Measurements from ENCODE around the gene ABCG2.

DNA sequence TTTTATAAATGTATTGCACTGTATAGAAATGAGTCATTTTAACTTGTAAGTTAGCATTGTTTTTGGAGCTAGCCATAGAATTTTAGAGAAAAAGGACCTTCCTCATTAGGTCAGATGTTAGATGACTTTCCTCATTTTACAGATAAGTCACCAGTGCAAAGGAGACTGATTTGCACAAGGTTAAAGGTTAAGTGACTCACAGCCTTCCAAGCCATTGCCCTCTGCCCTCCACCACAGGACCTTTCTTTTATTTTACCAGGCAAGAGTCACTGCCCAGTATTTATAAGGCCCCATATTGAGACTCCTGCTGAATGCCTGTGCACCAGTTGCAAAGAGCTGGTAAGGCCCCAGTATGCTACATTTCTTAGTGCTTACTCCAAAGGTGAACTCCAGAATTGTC lies 4.2 kb upstream of the ABCG2 start:
- TF ChIP-seq, protein P1, sequence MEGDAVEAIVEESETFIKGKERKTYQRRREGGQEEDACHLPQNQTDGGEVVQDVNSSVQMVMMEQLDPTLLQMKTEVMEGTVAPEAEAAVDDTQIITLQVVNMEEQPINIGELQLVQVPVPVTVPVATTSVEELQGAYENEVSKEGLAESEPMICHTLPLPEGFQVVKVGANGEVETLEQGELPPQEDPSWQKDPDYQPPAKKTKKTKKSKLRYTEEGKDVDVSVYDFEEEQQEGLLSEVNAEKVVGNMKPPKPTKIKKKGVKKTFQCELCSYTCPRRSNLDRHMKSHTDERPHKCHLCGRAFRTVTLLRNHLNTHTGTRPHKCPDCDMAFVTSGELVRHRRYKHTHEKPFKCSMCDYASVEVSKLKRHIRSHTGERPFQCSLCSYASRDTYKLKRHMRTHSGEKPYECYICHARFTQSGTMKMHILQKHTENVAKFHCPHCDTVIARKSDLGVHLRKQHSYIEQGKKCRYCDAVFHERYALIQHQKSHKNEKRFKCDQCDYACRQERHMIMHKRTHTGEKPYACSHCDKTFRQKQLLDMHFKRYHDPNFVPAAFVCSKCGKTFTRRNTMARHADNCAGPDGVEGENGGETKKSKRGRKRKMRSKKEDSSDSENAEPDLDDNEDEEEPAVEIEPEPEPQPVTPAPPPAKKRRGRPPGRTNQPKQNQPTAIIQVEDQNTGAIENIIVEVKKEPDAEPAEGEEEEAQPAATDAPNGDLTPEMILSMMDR (IDR thresholded peaks at IDR 0.05) = no peak
- TF ChIP-seq POLR2A (IDR thresholded peaks at IDR 0.05) = no peak

Data from Peyer's patch (tissue), 4 donors.